ENCODE data around the gene ZBED4.

DNA sequence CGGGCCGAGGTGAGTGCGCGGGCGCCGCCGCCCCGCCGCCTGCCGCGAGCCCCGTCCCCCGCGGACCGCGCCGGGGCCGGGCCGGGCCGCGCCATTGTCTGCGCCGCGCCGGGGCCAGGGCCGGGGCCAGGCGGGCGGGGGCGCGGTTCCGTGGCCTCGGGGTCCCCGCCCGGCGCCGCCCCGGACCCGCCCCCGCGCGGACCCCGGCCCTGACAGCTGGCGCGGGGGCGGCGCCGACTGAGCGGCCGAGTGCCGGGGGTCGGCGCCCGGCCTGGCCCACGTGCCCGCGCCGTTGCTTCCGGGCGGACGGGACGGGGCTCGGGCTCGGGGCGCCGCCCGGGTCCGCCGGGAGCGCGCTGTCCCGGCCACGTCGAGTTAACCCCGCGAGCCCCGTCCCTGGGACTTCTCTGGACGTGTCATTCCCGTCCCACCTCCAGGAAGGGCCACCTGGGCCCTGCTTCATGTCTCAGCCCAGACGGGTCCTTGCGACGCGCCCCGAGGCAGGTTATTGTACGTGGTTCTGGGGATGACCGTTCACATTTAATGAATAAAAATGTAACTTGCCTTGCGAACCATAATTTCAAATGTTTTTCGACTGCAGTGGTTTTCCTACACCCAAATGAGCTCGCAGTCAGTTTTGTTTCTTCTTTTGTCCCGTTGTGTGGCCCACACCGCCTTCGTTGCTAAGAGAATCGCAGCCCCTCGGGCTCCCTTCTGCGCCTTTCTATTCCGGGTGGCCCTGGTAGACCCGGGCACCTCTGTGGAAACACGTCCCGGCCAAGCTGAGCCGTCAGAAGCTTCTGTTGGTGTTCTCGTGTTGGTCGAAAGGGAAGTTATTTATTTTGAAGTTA, 562 bp downstream of the ZBED4 start:
- TF ChIP-seq, protein P1, sequence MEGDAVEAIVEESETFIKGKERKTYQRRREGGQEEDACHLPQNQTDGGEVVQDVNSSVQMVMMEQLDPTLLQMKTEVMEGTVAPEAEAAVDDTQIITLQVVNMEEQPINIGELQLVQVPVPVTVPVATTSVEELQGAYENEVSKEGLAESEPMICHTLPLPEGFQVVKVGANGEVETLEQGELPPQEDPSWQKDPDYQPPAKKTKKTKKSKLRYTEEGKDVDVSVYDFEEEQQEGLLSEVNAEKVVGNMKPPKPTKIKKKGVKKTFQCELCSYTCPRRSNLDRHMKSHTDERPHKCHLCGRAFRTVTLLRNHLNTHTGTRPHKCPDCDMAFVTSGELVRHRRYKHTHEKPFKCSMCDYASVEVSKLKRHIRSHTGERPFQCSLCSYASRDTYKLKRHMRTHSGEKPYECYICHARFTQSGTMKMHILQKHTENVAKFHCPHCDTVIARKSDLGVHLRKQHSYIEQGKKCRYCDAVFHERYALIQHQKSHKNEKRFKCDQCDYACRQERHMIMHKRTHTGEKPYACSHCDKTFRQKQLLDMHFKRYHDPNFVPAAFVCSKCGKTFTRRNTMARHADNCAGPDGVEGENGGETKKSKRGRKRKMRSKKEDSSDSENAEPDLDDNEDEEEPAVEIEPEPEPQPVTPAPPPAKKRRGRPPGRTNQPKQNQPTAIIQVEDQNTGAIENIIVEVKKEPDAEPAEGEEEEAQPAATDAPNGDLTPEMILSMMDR (conservative IDR thresholded peaks at IDR 0.05 in 1 of 2, IDR thresholded peaks at IDR 0.05 in 1 of 2; ENCODE audit: low read depth in 1 of 2, low read length in 2 of 2), result no peak
- TF ChIP-seq EZH2 (IDR thresholded peaks at IDR 0.05; ENCODE audit: low read length, missing control alignments), result no peak

Measured in fibroblast of lung (primary cell).